ENCODE measurements around the gene NXPE4.

The NXPE4 gene

GRCh38 chr11:114559425-114560310, 35.9 kb downstream of the NXPE4 start, which contains the start of gene NXPE1:
Gene NXPE1, minus strand, starts transcription at chr11:114559881. Its CDS starts 8,680 bp downstream, at chr11:114551201.
- no peak for DNase-seq

GRCh38 chr11:114556135-114556534, 39.5 kb downstream of the NXPE4 start:
- no peak for DNase-seq

DNA sequence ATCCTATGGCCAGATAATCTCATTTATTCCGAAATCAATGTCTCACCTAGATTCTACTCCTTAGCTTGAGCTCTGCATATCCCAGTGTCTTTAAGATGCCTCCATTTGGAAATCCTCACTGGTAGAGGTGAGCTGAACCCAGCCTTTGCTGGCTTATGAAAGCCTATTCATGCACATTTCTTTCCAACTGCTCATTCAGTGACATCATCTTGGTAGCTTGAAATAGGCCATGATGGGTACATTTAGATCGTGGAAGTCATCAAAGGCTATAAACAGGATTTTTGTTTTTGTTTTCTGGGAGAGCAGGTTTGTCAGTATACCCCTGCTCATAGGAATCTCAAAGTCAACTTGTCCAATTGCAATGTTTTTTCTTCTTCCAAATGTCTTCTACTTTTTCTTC, 41.9 kb downstream of the NXPE4 start:
- no peak for DNase-seq

GRCh38 chr11:114551060-114551459, 44.5 kb downstream of the NXPE4 start:
- DNase-seq = no peak

GRCh38 chr11:114525682-114526081, 69.9 kb downstream of the NXPE4 start:
- no peak for DNase-seq

DNA sequence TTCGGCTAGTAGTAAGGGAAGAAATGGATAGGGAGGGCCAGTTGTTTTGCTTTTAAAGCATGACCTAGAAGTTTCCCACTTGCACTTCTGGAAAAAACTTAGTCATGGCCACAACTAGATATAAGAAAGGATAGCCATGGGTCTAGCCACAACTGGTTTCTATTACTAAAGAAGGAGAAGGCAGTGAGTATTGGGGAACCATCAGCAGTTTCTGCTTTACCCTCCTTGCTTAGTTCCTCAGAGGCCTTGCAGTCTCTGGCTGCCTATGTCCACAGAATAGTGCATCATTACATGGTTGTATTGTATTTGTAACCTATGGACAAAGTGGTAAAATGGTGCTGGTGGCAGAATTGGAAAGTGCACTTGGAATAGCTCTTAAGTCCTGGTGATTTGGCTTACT, 71.5 kb downstream of the NXPE4 start:
- no peak for DNase-seq

GRCh38 chr11:114522818-114523217, 72.8 kb downstream of the NXPE4 start:
- no peak for DNase-seq
